Measurements from ENCODE around the gene GBGT1.

The GBGT1 gene

DNA sequence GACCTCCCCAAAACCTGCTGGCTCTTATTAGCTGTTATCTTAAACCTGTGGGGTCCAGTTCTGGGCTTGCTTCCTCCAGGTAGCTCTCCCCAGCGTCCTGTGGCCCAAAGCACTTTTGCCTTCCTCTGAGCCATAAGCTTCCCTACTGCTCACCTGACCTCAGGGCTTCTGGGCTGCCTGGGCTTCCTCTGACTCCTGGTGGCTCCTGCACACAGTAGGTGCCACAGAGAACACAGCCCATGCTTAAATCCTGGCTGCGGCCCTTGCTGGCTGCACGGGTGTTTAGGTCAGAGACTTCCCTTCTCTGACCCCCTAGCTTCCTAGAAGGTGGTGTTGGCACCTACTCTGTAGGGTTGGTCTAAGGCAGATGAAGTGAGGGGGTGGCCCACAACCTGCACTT, 45.1 kb downstream of the GBGT1 start:
- no peak for DNase-seq
- peaks cover 2% of the 10 kb centered on the region; the same call in 1 of the 2 replicates for H3K36me3 ChIP-seq (ENCODE audit: insufficient read depth, low read length)
- peaks cover 26% of the 10 kb centered on the region for H3K4me1 ChIP-seq (ENCODE audit: insufficient read depth, low read length)
- H3K4me3 ChIP-seq (ENCODE audit: low read depth in 1 of 2, low read length in 2 of 2): no peak overlapping the region
- ATAC-seq (ENCODE audit: insufficient read depth, low read depth): no peak
- H3K4me2 ChIP-seq (ENCODE audit: insufficient read depth, low read length): no peak overlapping the region
- no peak for TF ChIP-seq EZH2 (IDR thresholded peaks at IDR 0.05; ENCODE audit: borderline replicate concordance, low read depth, low read length, severe bottlenecking)
- no peak for TF ChIP-seq CTCF (IDR thresholded peaks at IDR 0.05; ENCODE audit: borderline replicate concordance, extremely low read depth, low read length, poor library complexity, severe bottlenecking)
- no peaks in the 10 kb centered on the region for H3K27me3 ChIP-seq (ENCODE audit: insufficient read depth, low read length, poor library complexity)
- H4K20me1 ChIP-seq (ENCODE audit: insufficient read depth, low read length): peaks cover 74% of the 10 kb centered on the region
- no peak overlapping the region for H3K9ac ChIP-seq (ENCODE audit: low read depth, low read length)
- no peak overlapping the region for H2AFZ ChIP-seq (ENCODE audit: low read depth, low read length)
- no peaks in the 10 kb centered on the region for H3K9me3 ChIP-seq (ENCODE audit: insufficient read depth, low read length, severe bottlenecking)
- H3K79me2 ChIP-seq (ENCODE audit: insufficient read depth, low read length): peaks cover 57% of the 10 kb centered on the region
- H3K27ac ChIP-seq (ENCODE audit: low read length): no peak overlapping the region

DNA sequence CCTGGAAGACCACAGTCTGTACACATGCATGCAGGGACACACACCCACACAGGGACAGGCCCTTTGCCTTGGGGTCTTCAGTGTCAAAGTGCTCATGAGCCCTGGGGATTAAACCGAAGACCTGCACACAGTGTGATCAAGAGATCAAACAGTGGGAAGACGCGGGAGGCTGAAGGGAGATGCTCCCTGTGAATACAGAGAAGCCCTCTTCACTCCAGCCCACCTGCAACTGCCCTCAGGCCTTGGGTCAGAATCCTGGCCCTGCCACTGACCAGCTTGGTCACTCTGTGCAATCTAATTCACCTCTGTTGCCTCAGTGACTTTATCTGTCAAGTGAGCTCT, 45.6 kb downstream of the GBGT1 start:
- Histone ChIP-seq H4K20me1 (ENCODE audit: insufficient read depth, low read length) (peaks cover 75% of the 10 kb centered on the region), H3K9ac (ENCODE audit: low read depth, low read length) (no peak overlapping the region), H3K36me3 (ENCODE audit: insufficient read depth, low read length) (peaks cover 2% of the 10 kb centered on the region; the same call in 1 of the 2 replicates), H3K4me3 (ENCODE audit: low read depth in 1 of 2, low read length in 2 of 2) (no peak overlapping the region), H3K4me2 (ENCODE audit: insufficient read depth, low read length) (no peak overlapping the region), H3K27me3 (ENCODE audit: insufficient read depth, low read length, poor library complexity) (no peaks in the 10 kb centered on the region), H3K9me3 (ENCODE audit: insufficient read depth, low read length, severe bottlenecking) (no peaks in the 10 kb centered on the region), H3K27ac (ENCODE audit: low read length) (no peak overlapping the region), H3K4me1 (ENCODE audit: insufficient read depth, low read length) (peaks cover 26% of the 10 kb centered on the region), H2AFZ (ENCODE audit: low read depth, low read length) (no peak overlapping the region), H3K79me2 (ENCODE audit: insufficient read depth, low read length) (peaks cover 61% of the 10 kb centered on the region)
- DNase-seq (no peak), ATAC-seq (ENCODE audit: insufficient read depth, low read depth) (no peak)
- TF ChIP-seq CTCF (IDR thresholded peaks at IDR 0.05; ENCODE audit: borderline replicate concordance, extremely low read depth, low read length, poor library complexity, severe bottlenecking): no peak
- TF ChIP-seq EZH2 (IDR thresholded peaks at IDR 0.05; ENCODE audit: borderline replicate concordance, low read depth, low read length, severe bottlenecking): no peak

GRCh38 chr9:133117271-133118178, 46.2 kb downstream of the GBGT1 start:
- Histone ChIP-seq H3K4me2 (ENCODE audit: insufficient read depth, low read length) (no peak overlapping the region), H3K36me3 (ENCODE audit: insufficient read depth, low read length) (peaks cover 4% of the 10 kb centered on the region), H3K4me1 (ENCODE audit: insufficient read depth, low read length) (peaks cover 26% of the 10 kb centered on the region), H2AFZ (ENCODE audit: low read depth, low read length) (no peak overlapping the region), H3K9ac (ENCODE audit: low read depth, low read length) (no peak overlapping the region), H3K79me2 (ENCODE audit: insufficient read depth, low read length) (peaks cover 63% of the 10 kb centered on the region), H3K9me3 (ENCODE audit: insufficient read depth, low read length, severe bottlenecking) (no peaks in the 10 kb centered on the region), H3K4me3 (ENCODE audit: low read depth in 1 of 2, low read length in 2 of 2) (no peak overlapping the region), H4K20me1 (ENCODE audit: insufficient read depth, low read length) (peaks cover 81% of the 10 kb centered on the region), H3K27ac (ENCODE audit: low read length) (no peak overlapping the region), H3K27me3 (ENCODE audit: insufficient read depth, low read length, poor library complexity) (no peaks in the 10 kb centered on the region)
- TF ChIP-seq CTCF (IDR thresholded peaks at IDR 0.05; ENCODE audit: borderline replicate concordance, extremely low read depth, low read length, poor library complexity, severe bottlenecking) (no peak), EZH2 (IDR thresholded peaks at IDR 0.05; ENCODE audit: borderline replicate concordance, low read depth, low read length, severe bottlenecking) (no peak)
- no peak for ATAC-seq (ENCODE audit: insufficient read depth, low read depth)
- DNase-seq: no peak

All from DND-41 (cell line).